Activated CD4-positive, alpha-beta memory T cell treated with anti-CD3 and anti-CD28 coated beads for 36 hours (primary cell): ENCODE measurements around the gene CA10. TPM values are rescaled to one million over a fixed set of nuclear protein-coding genes. Genes with fewer than 3 reads are reported as not detected.

Experiments
- CTCF ChIA-PET: fragments of 350-600 bp; sonication (Branson Sonifier 250); formaldehyde crosslinking; loops from one replicate; lab custom pipeline; 2021; ENCODE audit warnings: antibody characterized with exemption, inconsistent platforms; lab: Charles Lee
- POLR2A ChIA-PET: fragments of 350-600 bp; sonication (Branson Sonifier 250); formaldehyde crosslinking; loops from one replicate; lab custom pipeline; 2021; ENCODE audit warnings: antibody characterized with exemption; lab: Charles Lee
- DNase-seq: peaks from one replicate; pipeline ENCODE4 v3.0.0-alpha.2; 2020
- H3K27ac Mint-ChIP-seq: one replicate; pipeline ENCODE4 v1.8.0; 2021; ENCODE audit warnings: mixed read lengths
- H3K27me3 Mint-ChIP-seq: one replicate; pipeline ENCODE4 v1.8.0; 2021; ENCODE audit warnings: mixed read lengths
- H3K36me3 Mint-ChIP-seq: one replicate; pipeline ENCODE4 v1.8.0; 2021; ENCODE audit warnings: mixed read lengths
- H3K4me1 Mint-ChIP-seq: one replicate; pipeline ENCODE4 v1.8.0; 2021; ENCODE audit warnings: low read depth, mixed read lengths
- H3K4me3 Mint-ChIP-seq: one replicate; pipeline ENCODE4 v1.8.0; 2021; ENCODE audit warnings: mild to moderate bottlenecking, mixed read lengths
- H3K9me3 Mint-ChIP-seq: one replicate; pipeline ENCODE4 v1.8.0; 2021; ENCODE audit warnings: mixed read lengths
- intact Hi-C: fragments of 100-400 bp; cut with micrococcal nuclease; formaldehyde crosslinking; loops from one replicate; pipeline ENCODE4 v1.15.1; 2023
- total RNA-seq, 2 experiments: library from RNA; stranded (reverse); gene quantifications; one replicate each; pipeline ENCODE4 v1.2.3, GENCODE V29; 2021

The CA10 gene
- total RNA-seq, 2 experiments from 2014 or later = not detected

DNA sequence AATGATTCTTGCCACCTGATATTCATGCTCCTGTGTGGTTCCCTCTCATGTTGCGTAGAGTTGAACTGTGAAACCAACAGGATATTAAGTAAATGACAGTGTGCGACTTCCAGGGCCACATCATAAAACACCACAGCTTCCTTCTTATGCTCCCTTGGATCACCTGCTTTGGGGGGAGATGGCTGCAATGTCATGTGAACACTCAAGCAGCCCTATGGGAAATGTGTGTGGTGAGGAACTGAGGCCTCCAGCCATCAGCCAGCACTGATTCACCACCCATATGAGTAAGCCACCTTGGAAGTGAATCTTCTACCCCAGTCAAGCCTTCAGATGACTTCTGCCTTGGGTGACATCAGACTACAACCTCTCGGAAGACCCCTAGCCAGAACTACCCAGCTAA lies 470.6 kb downstream of the CA10 start:
- H3K4me1 Mint-ChIP-seq = no peaks in the 10 kb centered on the region
- intact Hi-C loops = no loop called here
- ChIA-PET POLR2A (no interaction called here), CTCF (no interaction called here)
- H3K27ac Mint-ChIP-seq = no peak overlapping the region
- no peak for DNase-seq
- H3K36me3 Mint-ChIP-seq = no peaks in the 10 kb centered on the region
- no peaks in the 10 kb centered on the region for H3K9me3 Mint-ChIP-seq
- H3K4me3 Mint-ChIP-seq = no peak overlapping the region
- peaks cover 4% of the 10 kb centered on the region for H3K27me3 Mint-ChIP-seq

DNA sequence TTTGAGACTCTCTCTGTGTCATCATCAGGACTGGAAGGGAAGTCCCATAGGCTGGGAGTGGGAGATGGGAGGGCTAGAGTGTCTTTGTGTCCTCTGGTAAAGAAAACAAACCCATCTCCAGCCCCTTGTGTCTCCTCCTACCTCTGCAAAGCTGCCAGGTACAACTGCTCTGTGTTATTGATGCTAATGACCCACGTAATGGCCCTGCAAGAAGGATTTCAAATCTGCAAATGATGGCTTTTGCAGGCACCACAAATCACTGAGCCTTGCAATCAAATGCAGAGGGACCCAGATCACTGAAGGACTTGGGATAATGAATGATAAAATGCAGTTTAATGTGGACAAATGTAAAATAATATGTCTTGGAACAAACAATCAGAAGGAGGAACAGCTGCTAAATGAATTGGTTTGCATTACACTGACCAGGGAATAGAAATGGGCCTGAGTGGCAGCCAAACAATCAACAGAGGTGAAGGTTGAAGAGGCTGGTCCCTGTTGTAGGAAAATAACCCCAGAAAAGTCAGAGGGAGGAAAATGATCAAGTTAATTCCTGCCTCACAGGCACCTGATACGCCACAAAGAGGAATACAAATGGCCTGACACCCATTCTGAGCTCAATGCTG lies 473.1 kb downstream of the CA10 start:
- ChIA-PET POLR2A (no interaction called here), CTCF (no interaction called here)
- H3K9me3 Mint-ChIP-seq = no peaks in the 10 kb centered on the region

DNA sequence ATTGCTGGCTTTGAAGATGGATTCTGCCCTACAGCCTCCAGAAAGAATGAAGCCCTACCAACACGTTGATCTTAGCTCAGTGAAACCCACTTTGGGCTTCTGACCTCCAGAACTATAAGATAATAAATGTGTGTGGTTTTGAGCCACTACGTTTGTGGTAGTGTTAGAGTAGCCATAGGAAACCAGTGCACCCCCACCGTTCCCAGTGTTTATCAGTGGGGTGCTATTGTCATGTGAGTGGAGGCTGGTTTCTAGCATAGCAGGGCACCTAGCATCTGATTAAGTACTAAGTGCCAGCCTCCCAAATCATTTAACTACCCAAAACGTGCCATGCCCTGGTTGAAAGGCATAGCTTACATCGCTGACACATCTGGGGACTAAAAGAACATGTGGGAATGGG lies 474.3 kb downstream of the CA10 start:
- Mint-ChIP-seq H3K9me3 (no peaks in the 10 kb centered on the region), H3K36me3 (no peaks in the 10 kb centered on the region), H3K4me3 (no peak overlapping the region), H3K4me1 (no peaks in the 10 kb centered on the region), H3K27me3 (peaks cover 4% of the 10 kb centered on the region), H3K27ac (no peak overlapping the region)
- DNase-seq = no peak
- ChIA-PET CTCF (no interaction called here), POLR2A (no interaction called here)
- intact Hi-C loops = no loop called here

More for the DNA sequence above, 473.1 kb downstream of the CA10 start:
- intact Hi-C loops = no loop called here
- Mint-ChIP-seq H3K4me3 (no peak overlapping the region), H3K27me3 (peaks cover 4% of the 10 kb centered on the region), H3K36me3 (no peaks in the 10 kb centered on the region), H3K27ac (no peak overlapping the region), H3K4me1 (no peaks in the 10 kb centered on the region)
- DNase-seq = no peak

DNA sequence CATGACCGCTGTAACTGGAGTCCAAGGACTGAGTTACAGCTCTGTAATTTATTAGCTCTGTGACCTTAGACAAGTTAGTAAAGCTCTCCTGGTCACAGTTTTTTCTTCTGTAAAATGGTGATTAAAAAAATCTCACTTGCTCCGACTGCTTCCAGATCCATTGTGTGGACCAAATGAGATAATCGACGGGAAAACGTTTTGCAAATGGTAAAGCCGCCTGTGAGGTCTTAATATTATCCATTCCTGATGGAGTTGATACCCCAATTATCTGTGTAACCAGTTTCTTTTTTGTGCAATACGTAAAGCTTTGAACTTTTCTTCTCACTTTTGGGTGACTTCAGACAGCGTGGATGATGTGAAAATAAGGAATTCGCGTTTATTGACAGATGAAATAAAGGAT lies 475.2 kb downstream of the CA10 start:
- peaks cover 4% of the 10 kb centered on the region for H3K27me3 Mint-ChIP-seq
- intact Hi-C loops = no loop called here
- no peak for DNase-seq
- no peak overlapping the region for H3K4me3 Mint-ChIP-seq
- no peak overlapping the region for H3K27ac Mint-ChIP-seq
- ChIA-PET POLR2A (no interaction called here), CTCF (interaction anchor here (0.7 kb wide), 1 partner anchor 24 kb away, joined by 3 read pairs; no protein-coding TSS in a partner anchor)
- H3K36me3 Mint-ChIP-seq = no peaks in the 10 kb centered on the region
- no peaks in the 10 kb centered on the region for H3K9me3 Mint-ChIP-seq
- H3K4me1 Mint-ChIP-seq = no peaks in the 10 kb centered on the region

DNA sequence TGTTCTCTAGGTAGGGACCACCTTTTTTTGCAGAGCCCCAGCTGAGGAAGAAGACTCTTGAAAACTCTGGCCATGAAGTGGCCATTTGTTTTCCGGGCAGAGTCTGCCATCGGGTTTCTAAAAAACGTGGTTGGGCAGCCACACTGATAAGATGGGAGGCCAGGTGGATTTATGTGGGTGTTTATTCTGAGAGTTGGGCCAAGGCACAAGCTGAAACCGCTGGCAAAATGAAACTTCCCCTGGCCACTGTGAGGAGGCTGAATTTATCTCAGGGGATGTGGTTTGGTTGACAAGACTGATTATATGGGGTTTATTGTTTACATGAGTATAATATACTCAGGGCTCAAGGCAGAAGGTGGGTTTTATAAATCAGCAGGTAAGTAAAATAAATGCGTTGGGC lies 476.4 kb downstream of the CA10 start:
- POLR2A ChIA-PET = no interaction called here
- Mint-ChIP-seq H3K36me3 (no peaks in the 10 kb centered on the region), H3K27me3 (peaks cover 4% of the 10 kb centered on the region), H3K27ac (no peak overlapping the region), H3K4me1 (no peaks in the 10 kb centered on the region), H3K9me3 (no peaks in the 10 kb centered on the region), H3K4me3 (no peak overlapping the region)
- intact Hi-C loops = no loop called here
- CTCF ChIA-PET = no interaction called here
- no peak for DNase-seq

DNA sequence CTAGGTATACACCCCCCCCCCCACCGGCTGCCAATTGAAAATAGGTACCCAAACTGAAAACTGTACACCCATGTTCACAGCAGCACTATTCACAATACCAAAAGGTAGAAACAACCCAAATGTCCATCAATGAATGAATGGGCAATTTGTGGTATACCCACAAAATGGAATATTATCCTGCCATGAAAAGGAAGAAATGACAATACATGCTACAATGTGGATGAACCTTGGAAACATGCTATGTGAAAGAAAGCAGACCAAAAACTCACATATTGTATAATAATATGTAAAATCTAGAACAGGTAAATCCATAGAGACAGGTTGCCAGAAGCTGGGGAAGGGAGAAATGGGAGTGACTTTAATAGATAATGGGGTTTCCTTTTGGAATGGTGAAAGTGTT lies 480.6 kb downstream of the CA10 start:
- Mint-ChIP-seq H3K4me1 (no peaks in the 10 kb centered on the region), H3K27me3 (no peaks in the 10 kb centered on the region), H3K27ac (no peak overlapping the region), H3K9me3 (no peaks in the 10 kb centered on the region), H3K4me3 (no peak overlapping the region), H3K36me3 (no peaks in the 10 kb centered on the region)
- POLR2A ChIA-PET = no interaction called here
- no peak for DNase-seq
- CTCF ChIA-PET = no interaction called here
- intact Hi-C loops = no loop called here

DNA sequence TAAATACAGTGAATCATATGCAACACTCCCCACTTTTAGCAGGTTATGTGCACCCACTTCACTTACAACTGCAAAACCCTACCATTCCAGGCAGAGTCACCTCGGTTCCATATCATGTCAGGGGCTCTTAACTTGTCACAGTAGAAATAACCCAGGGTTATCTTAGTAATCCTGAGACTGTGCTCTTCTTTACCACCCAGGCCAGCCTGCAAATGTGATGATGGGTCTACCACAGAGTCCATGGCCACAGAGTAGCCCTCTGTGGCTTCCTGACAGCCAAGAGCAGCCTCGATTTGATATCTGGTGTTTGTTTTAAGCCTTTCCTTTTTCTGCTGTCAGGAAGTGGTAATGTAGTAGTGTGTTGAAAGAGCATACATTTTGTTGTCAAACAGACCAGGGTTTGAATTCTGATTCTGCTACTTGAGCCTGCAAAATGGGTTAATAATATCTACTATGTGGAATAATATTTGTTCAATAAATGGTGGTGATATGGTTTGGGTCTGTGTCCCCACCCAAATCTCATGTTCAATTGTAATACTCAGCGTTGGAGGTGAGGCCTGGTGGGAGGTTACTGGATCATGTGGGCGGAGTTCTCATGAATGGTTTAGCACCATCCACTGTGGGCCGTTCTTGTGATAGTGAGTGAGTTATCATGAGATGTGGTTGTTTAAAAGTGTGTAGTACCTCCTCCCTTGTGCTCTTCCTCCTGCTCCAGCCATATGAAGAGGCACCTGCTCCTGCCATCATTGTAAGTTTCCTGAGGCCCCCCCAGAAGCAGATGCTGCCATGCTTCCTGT lies 481.6 kb downstream of the CA10 start:
- intact Hi-C loops = no loop called here
- no peaks in the 10 kb centered on the region for H3K9me3 Mint-ChIP-seq
- no peak for DNase-seq
- ChIA-PET POLR2A (no interaction called here), CTCF (no interaction called here)
- no peak overlapping the region for H3K27ac Mint-ChIP-seq
- H3K36me3 Mint-ChIP-seq = no peaks in the 10 kb centered on the region
- H3K27me3 Mint-ChIP-seq = no peaks in the 10 kb centered on the region
- H3K4me3 Mint-ChIP-seq = no peak overlapping the region
- H3K4me1 Mint-ChIP-seq = no peaks in the 10 kb centered on the region

DNA sequence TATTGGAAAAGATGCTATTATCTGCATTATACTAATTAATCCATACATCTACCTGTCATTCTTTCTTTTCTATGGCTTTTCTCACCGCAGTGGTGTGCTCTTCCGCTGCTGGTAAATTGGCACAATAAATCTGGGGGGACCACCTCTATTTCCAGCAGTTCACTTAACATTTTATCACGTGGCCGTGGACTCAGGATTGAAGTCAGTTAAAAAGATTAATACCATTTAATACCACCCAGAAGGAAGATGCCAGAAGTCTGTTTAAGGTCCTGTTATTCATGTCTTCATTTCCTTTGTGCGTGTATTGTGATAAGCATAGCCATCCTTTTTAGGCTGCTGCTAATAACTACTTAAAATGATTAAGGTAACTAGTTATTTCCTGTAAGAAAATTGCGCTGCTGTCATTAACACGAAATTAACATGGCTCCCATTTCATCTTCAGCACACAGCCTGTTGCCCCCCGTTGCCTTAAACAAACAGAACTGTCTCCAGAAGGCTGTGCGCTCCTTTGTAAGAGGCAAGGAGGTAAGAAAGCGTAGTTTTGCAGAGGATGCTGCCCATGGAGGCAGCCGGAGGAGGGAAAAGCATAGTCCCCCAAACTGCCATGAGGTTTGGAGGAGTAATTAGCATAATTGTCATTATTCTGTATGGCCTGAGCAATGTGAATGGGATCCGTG lies 483.8 kb downstream of the CA10 start:
- CTCF ChIA-PET = interaction anchor here (0.6 kb wide), 1 partner anchor 431 kb away, joined by 3 read pairs; no protein-coding TSS in a partner anchor
- Mint-ChIP-seq H3K4me1 (no peaks in the 10 kb centered on the region), H3K27me3 (no peaks in the 10 kb centered on the region), H3K27ac (no peak overlapping the region), H3K9me3 (no peaks in the 10 kb centered on the region), H3K36me3 (no peaks in the 10 kb centered on the region), H3K4me3 (no peak overlapping the region)
- POLR2A ChIA-PET = no interaction called here
- intact Hi-C loops = no loop called here
- DNase-seq = no peak

DNA sequence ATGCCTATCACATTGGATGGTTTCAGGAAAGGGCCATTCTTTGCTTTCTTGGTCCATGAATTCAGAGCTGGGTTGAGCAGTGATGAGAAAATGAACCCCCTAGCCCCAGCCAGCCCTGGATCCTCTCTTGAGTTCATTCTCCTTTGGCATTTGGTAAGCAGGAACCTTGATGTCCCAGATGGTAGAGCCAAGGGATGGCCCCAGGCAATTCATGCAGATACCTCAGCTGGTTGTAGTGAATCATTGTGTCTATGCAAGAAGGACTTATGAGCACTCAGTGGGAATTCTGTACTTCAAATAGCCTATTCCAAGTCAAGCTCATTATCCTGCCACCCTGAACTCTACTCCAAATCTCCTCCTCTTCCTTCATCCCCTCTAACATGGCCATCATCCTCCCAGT lies 485.4 kb downstream of the CA10 start:
- no peak overlapping the region for H3K4me3 Mint-ChIP-seq
- H3K27ac Mint-ChIP-seq = no peak overlapping the region
- no peak for DNase-seq
- CTCF ChIA-PET = no interaction called here
- POLR2A ChIA-PET = no interaction called here
- no peaks in the 10 kb centered on the region for H3K36me3 Mint-ChIP-seq
- intact Hi-C loops = no loop called here
- no peaks in the 10 kb centered on the region for H3K9me3 Mint-ChIP-seq
- no peaks in the 10 kb centered on the region for H3K4me1 Mint-ChIP-seq
- H3K27me3 Mint-ChIP-seq = no peaks in the 10 kb centered on the region

DNA sequence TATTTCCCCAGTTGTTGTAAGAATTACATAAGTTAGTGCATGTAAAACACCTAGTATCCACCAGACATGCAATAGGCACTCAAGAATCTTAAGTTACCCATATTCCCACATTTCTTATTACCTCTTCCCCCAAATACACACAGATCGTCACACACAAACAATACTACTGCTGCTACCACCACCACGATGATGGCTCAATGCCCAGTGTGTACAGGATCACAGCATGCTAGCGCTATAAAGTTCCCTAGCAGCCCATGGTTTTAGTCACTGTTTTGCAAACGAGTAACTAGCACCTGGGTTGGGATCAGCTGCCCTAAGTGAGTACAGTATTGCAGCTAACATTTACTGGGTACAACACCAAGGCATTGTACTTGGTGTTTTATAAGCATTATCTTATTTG lies 486.4 kb downstream of the CA10 start:
- intact Hi-C loops = no loop called here

DNA sequence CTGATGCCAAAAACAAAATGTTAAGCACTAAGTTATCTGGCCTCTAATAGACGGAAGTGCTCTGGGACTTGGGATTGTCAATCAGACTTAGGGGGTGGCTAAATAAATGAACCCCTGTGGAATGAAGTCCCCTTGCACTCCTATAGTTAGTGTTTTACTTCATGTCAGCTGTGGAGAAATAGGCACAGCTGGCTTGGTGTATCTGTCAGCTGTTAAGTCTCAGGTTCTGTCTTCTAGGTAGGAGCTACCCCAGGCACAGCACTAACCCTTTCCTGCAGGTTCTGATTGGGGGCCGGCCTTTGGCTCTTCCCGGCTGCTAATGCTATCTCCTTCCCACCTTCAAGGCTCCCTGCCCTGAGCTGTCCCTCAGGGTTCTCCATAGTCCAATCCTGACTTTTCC lies 487.6 kb downstream of the CA10 start:
- Mint-ChIP-seq H3K27ac (no peak overlapping the region), H3K36me3 (no peaks in the 10 kb centered on the region), H3K27me3 (peaks cover 4% of the 10 kb centered on the region), H3K4me3 (no peak overlapping the region), H3K4me1 (no peaks in the 10 kb centered on the region), H3K9me3 (no peaks in the 10 kb centered on the region)
- POLR2A ChIA-PET = no interaction called here
- intact Hi-C loops = no loop called here
- CTCF ChIA-PET = no interaction called here
- no peak for DNase-seq

More for the DNA sequence above, 486.4 kb downstream of the CA10 start:
- peaks cover 4% of the 10 kb centered on the region for H3K27me3 Mint-ChIP-seq
- no peak for DNase-seq
- H3K36me3 Mint-ChIP-seq = no peaks in the 10 kb centered on the region
- H3K4me3 Mint-ChIP-seq = no peak overlapping the region
- no peak overlapping the region for H3K27ac Mint-ChIP-seq
- CTCF ChIA-PET = no interaction called here
- H3K9me3 Mint-ChIP-seq = no peaks in the 10 kb centered on the region
- POLR2A ChIA-PET = no interaction called here
- no peaks in the 10 kb centered on the region for H3K4me1 Mint-ChIP-seq

DNA sequence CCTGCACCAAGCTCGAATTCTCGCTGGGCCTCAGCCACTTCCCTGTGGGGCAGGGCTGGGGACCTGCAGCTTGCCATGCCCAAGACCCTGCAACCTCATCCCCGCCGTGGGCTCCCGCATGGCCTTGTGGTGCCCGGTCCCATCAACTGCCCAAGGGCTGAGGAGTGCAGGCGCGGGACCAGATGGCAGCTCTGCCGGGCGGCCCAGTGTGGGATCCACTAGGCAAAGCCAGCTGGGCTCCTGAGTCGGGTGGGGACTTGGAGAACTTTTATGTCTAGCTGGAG lies 489.6 kb downstream of the CA10 start:
- Mint-ChIP-seq H3K4me1 (no peaks in the 10 kb centered on the region), H3K9me3 (no peaks in the 10 kb centered on the region), H3K4me3 (no peak overlapping the region), H3K27ac (no peak overlapping the region), H3K36me3 (no peaks in the 10 kb centered on the region), H3K27me3 (peaks cover 4% of the 10 kb centered on the region)
- DNase-seq = no peak
- CTCF ChIA-PET = no interaction called here
- POLR2A ChIA-PET = no interaction called here
- intact Hi-C loops = no loop called here
